HEK293T (cell line): ENCODE measurements around the gene MT1A.

ENCODE experiments used
- ARNT ChIP-seq: fragments of 450-650 bp; IDR thresholded peaks from 2 replicates; pipeline ENCODE4 v1.6.1; 2017; ENCODE audit warnings: mild to moderate bottlenecking
- ELF4 ChIP-seq: fragments of 450-650 bp; IDR thresholded peaks from 2 replicates; pipeline ENCODE4 v1.6.1; 2017; ENCODE audit warnings: antibody characterized with exemption
- FOXA1 ChIP-seq: fragments of 450-650 bp; IDR thresholded peaks from 2 replicates; pipeline ENCODE4 v1.6.1; 2016; ENCODE audit warnings: mild to moderate bottlenecking
- FOXK2 ChIP-seq: fragments of 450-650 bp; IDR thresholded peaks from 2 replicates; pipeline ENCODE4 v1.6.1; 2016; ENCODE audit warnings: mild to moderate bottlenecking
- FOXM1 ChIP-seq: fragments of 450-650 bp; IDR thresholded peaks from 2 replicates; pipeline ENCODE4 v1.6.1; 2017; ENCODE audit warnings: mild to moderate bottlenecking, borderline replicate concordance
- NFRKB ChIP-seq: fragments of 450-650 bp; IDR thresholded peaks from 2 replicates; pipeline ENCODE4 v1.6.1; 2016; ENCODE audit warnings: mild to moderate bottlenecking, moderate library complexity
- SP1 ChIP-seq: fragments of 450-650 bp; IDR thresholded peaks from 2 replicates; pipeline ENCODE4 v1.6.1; 2017
- SUZ12 ChIP-seq: fragments of 450-650 bp; IDR thresholded peaks from 2 replicates; pipeline ENCODE4 v1.6.1; 2016; ENCODE audit warnings: mild to moderate bottlenecking

GRCh38 chr16:56657555-56658326 is 19.3 kb downstream of the MT1A start, which contains the start of gene MT1F:
- no peak for TF ChIP-seq ELF4
- no peak for TF ChIP-seq SUZ12
- TF ChIP-seq SP1 = no peak
- no peak for TF ChIP-seq FOXM1
- TF ChIP-seq FOXA1 = no peak
- TF ChIP-seq FOXK2 = no peak
- no peak for TF ChIP-seq ARNT
- TF ChIP-seq NFRKB = no peak
